NCI-H446 (cell line): ENCODE results near the gene KRTAP4-4.
"Not testable (repeated sequence)": the region's sequence is repeated elsewhere in the genome, so short reads cannot be mapped to it uniquely, and the experiment has no call there.

Source experiments
- DNase-seq, 2 experiments: peaks; one replicate each; lab custom pipeline; 2025; lab: John Stamatoyannopoulos, UW

KRTAP4-4 gene

GRCh38 chr17:41160648-41161047 is at the start of gene KRTAP4-4:
TSS of gene KRTAP4-4 (minus strand) at chr17:41160748. CDS start at chr17:41160691, 57 bp downstream.
- no peak for DNase-seq

GRCh38 chr17:41199421-41200078 is 39.0 kb upstream of the KRTAP4-4 start:
- DNase-seq: no peak

GRCh38 chr17:41196068-41196467 is 35.5 kb upstream of the KRTAP4-4 start:
- DNase-seq: no peak

GRCh38 chr17:41190328-41190727 is 29.8 kb upstream of the KRTAP4-4 start:
- no peak for DNase-seq

- DNase-seq: not testable (repeated sequence)
Observed at GRCh38 chr17:41189837-41190318, 29.3 kb upstream of the KRTAP4-4 start, which contains the start of gene KRTAP9-1. TSS of gene KRTAP9-1 (plus strand) at chr17:41189887. CDS start at chr17:41189887, 0 bp downstream.

- DNase-seq: no peak
Observed at GRCh38 chr17:41186872-41187271, 26.3 kb upstream of the KRTAP4-4 start.

- DNase-seq: no peak
Observed at GRCh38 chr17:41185001-41185400, 24.5 kb upstream of the KRTAP4-4 start.

GRCh38 chr17:41184480-41184961 is 24.0 kb upstream of the KRTAP4-4 start, which contains the start of gene KRTAP4-1:
TSS of gene KRTAP4-1 (minus strand) at chr17:41184911. CDS start at chr17:41184854, 57 bp downstream.
- DNase-seq: no peak

- DNase-seq: no peak
Observed at GRCh38 chr17:41178843-41179616, 18.5 kb upstream of the KRTAP4-4 start.

- no peak for DNase-seq
Observed at GRCh38 chr17:41178341-41178740, 17.8 kb upstream of the KRTAP4-4 start.

- no peak for DNase-seq
Observed at GRCh38 chr17:41177727-41178271, 17.3 kb upstream of the KRTAP4-4 start, which contains the start of gene KRTAP4-2. TSS of gene KRTAP4-2 (minus strand) at chr17:41178221. CDS start at chr17:41178164, 57 bp downstream.

- no peak for DNase-seq
Observed at GRCh38 chr17:41176744-41177387, 16.3 kb upstream of the KRTAP4-4 start.

- DNase-seq: no peak
Observed at GRCh38 chr17:41171886-41172285, 11.3 kb upstream of the KRTAP4-4 start.

- DNase-seq: no peak
Observed at GRCh38 chr17:41168121-41168520, 7.6 kb upstream of the KRTAP4-4 start, which contains the start of gene KRTAP4-3. TSS of gene KRTAP4-3 (minus strand) at chr17:41168221. CDS start at chr17:41168172, 49 bp downstream.

GRCh38 chr17:41167561-41167960 is 7.0 kb upstream of the KRTAP4-4 start:
- no peak for DNase-seq

GRCh38 chr17:41163828-41164227 is 3.3 kb upstream of the KRTAP4-4 start:
- DNase-seq: no peak

- DNase-seq: not testable (repeated sequence)
Observed at GRCh38 chr17:41160190-41160589, 358 bp downstream of the KRTAP4-4 start.

- no peak for DNase-seq
Observed at GRCh38 chr17:41153856-41154255, 6.7 kb downstream of the KRTAP4-4 start.

GRCh38 chr17:41151525-41151924 is 9.0 kb downstream of the KRTAP4-4 start:
- no peak for DNase-seq

GRCh38 chr17:41150026-41150425 is 10.5 kb downstream of the KRTAP4-4 start:
- DNase-seq: no peak

- DNase-seq: no peak
Observed at GRCh38 chr17:41149652-41149985, 10.9 kb downstream of the KRTAP4-4 start, which contains the start of gene KRTAP4-5. TSS of gene KRTAP4-5 (minus strand) at chr17:41149825. CDS start at chr17:41149767, 58 bp downstream.
